ENCODE measurements around the gene ZNF81. TPM values are rescaled to one million over a fixed set of nuclear protein-coding genes. Genes with fewer than 3 reads are reported as not detected.
A peak's percentile ranks its signal among the peaks of the same experiment; 100 is the strongest.

ZNF81 gene
- total and polyA plus RNA-seq, 2 of the 13 experiments (the other 11 are each of a cell fraction or from before 2014, with no cell fraction given) = 1.4 to 3.2 TPM

GRCh38 chrX:47836164-47837072 lies at the start of gene ZNF81 (continued):
- TF ChIP-seq IRF1 (CRISPR knock-in tag; IDR thresholded peaks at IDR 0.05; ENCODE audit: low read depth) (no peak), LBX2 (CRISPR knock-in tag; IDR thresholded peaks at IDR 0.05; ENCODE audit: borderline replicate concordance) (no peak), NFYB (CRISPR knock-in tag; IDR thresholded peaks at IDR 0.05) (no peak), ZNF292 (CRISPR knock-in tag; IDR thresholded peaks at IDR 0.05; ENCODE audit: borderline replicate concordance, low read depth) (no peak), ZNF780A (CRISPR knock-in tag; IDR thresholded peaks at IDR 0.05) (no peak), HDAC2 (CRISPR knock-in tag; IDR thresholded peaks at IDR 0.05) (no peak), TERF1 (CRISPR knock-in tag; IDR thresholded peaks at IDR 0.05) (no peak), THAP11 (CRISPR knock-in tag; IDR thresholded peaks at IDR 0.05) (peak; percentile 80), TEAD3 (CRISPR knock-in tag; optimal IDR thresholded peaks at IDR 0.05; ENCODE audit: borderline replicate concordance) (no peak), ZNF350 (CRISPR knock-in tag; IDR thresholded peaks at IDR 0.05; ENCODE audit: borderline replicate concordance, low read depth) (no peak; the same call in 1 of the 2 replicates), ZNF451 (CRISPR knock-in tag; IDR thresholded peaks at IDR 0.05) (no peak), PITX1 (CRISPR knock-in tag; IDR thresholded peaks at IDR 0.05) (no peak), ZNF382 (CRISPR knock-in tag; IDR thresholded peaks at IDR 0.05; ENCODE audit: borderline replicate concordance) (no peak), THAP9 (CRISPR knock-in tag; IDR thresholded peaks at IDR 0.05; ENCODE audit: borderline replicate concordance) (peak; percentile 23; the same call in 1 of the 2 replicates), ZNF558 (CRISPR knock-in tag; IDR thresholded peaks at IDR 0.05; ENCODE audit: borderline replicate concordance) (no peak), ZBTB42 (CRISPR knock-in tag; IDR thresholded peaks at IDR 0.05) (no peak), HNF4A (CRISPR knock-in tag; IDR thresholded peaks at IDR 0.05) (no peak), ZNF367 (CRISPR knock-in tag; IDR thresholded peaks at IDR 0.05; ENCODE audit: borderline replicate concordance) (no peak), ZNF34 (CRISPR knock-in tag; IDR thresholded peaks at IDR 0.05; ENCODE audit: borderline replicate concordance) (no peak), ATF6 (CRISPR knock-in tag; conservative IDR thresholded peaks at IDR 0.05) (no peak), ZNF781 (CRISPR knock-in tag; IDR thresholded peaks at IDR 0.05; ENCODE audit: borderline replicate concordance, not compliant biosample characterization) (no peak), ZNF343 (CRISPR knock-in tag; IDR thresholded peaks at IDR 0.05) (no peak)
